ENCODE measurements around the gene FXN. TPM values are rescaled to one million over a fixed set of nuclear protein-coding genes. Genes with fewer than 3 reads are reported as not detected.

Gene FXN
- 24.8 to 30.1 TPM (median 28.0 TPM) in 5 replicates for total RNA-seq (2022; extraction: Qiagen RNA extraction)

GRCh38 chr9:69035438-69036308 is at the start of gene FXN:
TSS of gene FXN (plus strand) at chr9:69035752. CDS start at chr9:69035783, 31 bp downstream.

GRCh38 chr9:69014013-69014412 is 21.5 kb upstream of the FXN start, which contains the start of gene PRKACG:
TSS of gene PRKACG (minus strand) at chr9:69014113. CDS start at chr9:69014092, 21 bp downstream.

Other genes starting within 250 kb of the FXN start
- not detected in 5 replicates for gene PRKACG, start 21.6 kb upstream of the FXN start, total RNA-seq (2022; extraction: Qiagen RNA extraction)
- 3.5 to 6.1 TPM (median 3.9 TPM) in 5 replicates for gene TJP2, start 138.5 kb downstream of the FXN start, total RNA-seq (2022; extraction: Qiagen RNA extraction)